T-helper 2 cell treated with Interferon-gamma antibody and Interleukin-4, amounts not matched to agents 5 μg/mL and 100 μg/mL, for 36 hours (primary cell): Measurements from ENCODE around the gene LBP.

Experiments
- DNase-seq: peaks from one replicate; pipeline ENCODE4 v3.0.0; 2021; ENCODE audit warnings: low spot score
- H3K27ac Mint-ChIP-seq: one replicate; pipeline ENCODE4 v1.8.0; 2021; ENCODE audit warnings: mild to moderate bottlenecking, mixed read lengths
- H3K27me3 Mint-ChIP-seq: one replicate; pipeline ENCODE4 v1.8.0; 2021; ENCODE audit warnings: low read depth, mixed read lengths
- H3K36me3 Mint-ChIP-seq: one replicate; pipeline ENCODE4 v1.8.0; 2021; ENCODE audit warnings: low read depth, mixed read lengths
- H3K4me1 Mint-ChIP-seq: one replicate; pipeline ENCODE4 v1.8.0; 2021; ENCODE audit warnings: low read depth, mixed read lengths
- H3K4me3 Mint-ChIP-seq: one replicate; pipeline ENCODE4 v1.8.0; 2022; ENCODE audit warnings: mild to moderate bottlenecking, moderate library complexity, mixed read lengths
- H3K9me3 Mint-ChIP-seq: one replicate; pipeline ENCODE4 v1.8.0; 2021; ENCODE audit warnings: mixed read lengths

Gene LBP

DNA sequence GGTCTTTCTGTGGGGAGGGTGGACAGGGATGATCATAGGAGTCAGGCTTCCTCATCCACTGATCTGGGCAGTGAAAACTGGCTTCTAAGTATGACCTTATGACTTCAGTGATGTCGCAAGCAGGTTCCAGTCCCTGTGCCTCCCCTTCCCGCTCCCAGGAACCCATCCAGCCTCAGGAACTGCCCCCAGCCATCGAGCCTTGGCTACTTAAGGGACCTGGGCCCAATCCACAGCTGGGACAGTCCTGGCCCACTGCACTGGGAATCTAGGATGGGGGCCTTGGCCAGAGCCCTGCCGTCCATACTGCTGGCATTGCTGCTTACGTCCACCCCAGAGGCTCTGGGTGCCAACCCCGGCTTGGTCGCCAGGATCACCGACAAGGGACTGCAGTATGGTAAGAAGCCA, at the start of gene LBP:
TSS of gene LBP (plus strand) at position 236 of the 405 bp plus-strand sequence. CDS start at position 271, 35 bp downstream.
- Mint-ChIP-seq H3K36me3 (no peaks in the 10 kb centered on the region), H3K9me3 (no peaks in the 10 kb centered on the region), H3K4me1 (no peaks in the 10 kb centered on the region), H3K27ac (no peak within 1 kb of the TSS), H3K4me3 (no peak within 1 kb of the TSS), H3K27me3 (no peaks in the 10 kb centered on the region)
- no peak for DNase-seq

- no peak for DNase-seq
- no peaks in the 10 kb centered on the region for H3K9me3 Mint-ChIP-seq
- peaks cover 16% of the 10 kb centered on the region for H3K27me3 Mint-ChIP-seq
- H3K4me1 Mint-ChIP-seq, result no peaks in the 10 kb centered on the region
- no peak overlapping the region for H3K27ac Mint-ChIP-seq
- no peak overlapping the region for H3K4me3 Mint-ChIP-seq
- no peaks in the 10 kb centered on the region for H3K36me3 Mint-ChIP-seq
Observed at GRCh38 chr20:38297916-38298674, 48.2 kb upstream of the LBP start.

GRCh38 chr20:38298768-38299288, 47.5 kb upstream of the LBP start:
- DNase-seq, result no peak
- peaks cover 23% of the 10 kb centered on the region for H3K27me3 Mint-ChIP-seq

GRCh38 chr20:38299963-38300362, 46.3 kb upstream of the LBP start:
- no peaks in the 10 kb centered on the region for H3K36me3 Mint-ChIP-seq
- no peak overlapping the region for H3K27ac Mint-ChIP-seq
- H3K27me3 Mint-ChIP-seq, result peaks cover 34% of the 10 kb centered on the region
- H3K4me1 Mint-ChIP-seq, result peaks cover 10% of the 10 kb centered on the region
- H3K9me3 Mint-ChIP-seq, result no peaks in the 10 kb centered on the region
- no peak overlapping the region for H3K4me3 Mint-ChIP-seq
- DNase-seq, result no peak

More at GRCh38 chr20:38298768-38299288, 47.5 kb upstream of the LBP start:
- H3K9me3 Mint-ChIP-seq, result no peaks in the 10 kb centered on the region
- H3K4me3 Mint-ChIP-seq, result no peak overlapping the region
- H3K4me1 Mint-ChIP-seq, result peaks cover 4% of the 10 kb centered on the region
- no peak overlapping the region for H3K27ac Mint-ChIP-seq
- H3K36me3 Mint-ChIP-seq, result no peaks in the 10 kb centered on the region

GRCh38 chr20:38300438-38300837, 45.8 kb upstream of the LBP start:
- H3K27me3 Mint-ChIP-seq, result peaks cover 35% of the 10 kb centered on the region

GRCh38 chr20:38301309-38301708, 45.0 kb upstream of the LBP start:
- H3K36me3 Mint-ChIP-seq, result no peaks in the 10 kb centered on the region
- peaks cover 10% of the 10 kb centered on the region for H3K4me1 Mint-ChIP-seq
- H3K27me3 Mint-ChIP-seq, result peaks cover 35% of the 10 kb centered on the region
- no peak for DNase-seq
- no peak overlapping the region for H3K27ac Mint-ChIP-seq
- H3K4me3 Mint-ChIP-seq, result no peak overlapping the region
- no peaks in the 10 kb centered on the region for H3K9me3 Mint-ChIP-seq

More at GRCh38 chr20:38300438-38300837, 45.8 kb upstream of the LBP start:
- peaks cover 10% of the 10 kb centered on the region for H3K4me1 Mint-ChIP-seq
- H3K4me3 Mint-ChIP-seq, result no peak overlapping the region
- no peaks in the 10 kb centered on the region for H3K9me3 Mint-ChIP-seq
- no peaks in the 10 kb centered on the region for H3K36me3 Mint-ChIP-seq
- H3K27ac Mint-ChIP-seq, result no peak overlapping the region
- DNase-seq, result no peak

DNA sequence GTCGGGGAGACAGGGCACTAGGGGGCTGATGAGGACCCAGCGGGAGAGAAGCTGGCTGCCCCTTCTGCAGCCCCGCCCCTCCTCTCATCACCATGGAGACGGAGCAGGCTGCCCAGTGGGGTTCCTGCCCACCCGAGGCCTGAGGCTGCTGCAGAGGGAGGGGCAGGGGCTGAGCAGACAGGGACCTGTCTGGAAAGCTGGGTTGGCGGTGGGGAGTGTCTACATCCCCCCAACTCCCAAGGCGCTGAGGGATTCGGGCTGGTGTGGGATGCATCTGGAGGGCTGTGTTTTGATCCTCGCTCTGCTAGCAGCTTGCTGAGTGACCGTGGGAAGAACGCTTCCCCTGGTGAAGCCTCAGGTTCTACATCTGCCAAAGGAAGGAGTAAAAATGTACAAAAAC, 43.5 kb upstream of the LBP start:
- H3K4me3 Mint-ChIP-seq, result no peak overlapping the region

GRCh38 chr20:38303908-38304379, 42.3 kb upstream of the LBP start, which contains the start of gene BPI:
Gene BPI, plus strand, starts transcription at chr20:38304156. Its CDS starts 68 bp downstream, at chr20:38304224.
- Mint-ChIP-seq H3K4me3 (no peak within 1 kb of the TSS), H3K9me3 (no peaks in the 10 kb centered on the region), H3K4me1 (peaks cover 10% of the 10 kb centered on the region), H3K36me3 (no peaks in the 10 kb centered on the region), H3K27me3 (peaks cover 38% of the 10 kb centered on the region), H3K27ac (no peak within 1 kb of the TSS)
- DNase-seq, result peak; percentile 4

More for the DNA sequence above, 43.5 kb upstream of the LBP start:
- H3K27ac Mint-ChIP-seq, result no peak overlapping the region
- peaks cover 38% of the 10 kb centered on the region for H3K27me3 Mint-ChIP-seq
- no peak for DNase-seq
- no peaks in the 10 kb centered on the region for H3K36me3 Mint-ChIP-seq
- H3K9me3 Mint-ChIP-seq, result no peaks in the 10 kb centered on the region
- H3K4me1 Mint-ChIP-seq, result peaks cover 10% of the 10 kb centered on the region

GRCh38 chr20:38304845-38305447, 41.3 kb upstream of the LBP start:
- no peak overlapping the region for H3K4me3 Mint-ChIP-seq
- H3K27ac Mint-ChIP-seq, result no peak overlapping the region
- H3K36me3 Mint-ChIP-seq, result no peaks in the 10 kb centered on the region
- H3K9me3 Mint-ChIP-seq, result no peaks in the 10 kb centered on the region
- H3K27me3 Mint-ChIP-seq, result peaks cover 38% of the 10 kb centered on the region
- no peak for DNase-seq
- peaks cover 10% of the 10 kb centered on the region for H3K4me1 Mint-ChIP-seq

- Mint-ChIP-seq H3K27ac (no peak overlapping the region), H3K4me1 (peaks cover 10% of the 10 kb centered on the region), H3K4me3 (no peak overlapping the region), H3K36me3 (no peaks in the 10 kb centered on the region), H3K27me3 (peaks cover 38% of the 10 kb centered on the region), H3K9me3 (no peaks in the 10 kb centered on the region)
- DNase-seq, result no peak
Observed at GRCh38 chr20:38305541-38305940, 40.7 kb upstream of the LBP start.

- H3K4me3 Mint-ChIP-seq, result no peak overlapping the region
- no peak for DNase-seq
- H3K27ac Mint-ChIP-seq, result no peak overlapping the region
- H3K4me1 Mint-ChIP-seq, result peaks cover 10% of the 10 kb centered on the region
- peaks cover 34% of the 10 kb centered on the region for H3K27me3 Mint-ChIP-seq
- H3K9me3 Mint-ChIP-seq, result no peaks in the 10 kb centered on the region
- no peaks in the 10 kb centered on the region for H3K36me3 Mint-ChIP-seq
Observed at GRCh38 chr20:38306379-38306778, 39.9 kb upstream of the LBP start.

- no peaks in the 10 kb centered on the region for H3K9me3 Mint-ChIP-seq
- H3K27ac Mint-ChIP-seq, result no peak overlapping the region
- no peaks in the 10 kb centered on the region for H3K36me3 Mint-ChIP-seq
- DNase-seq, result no peak
- peaks cover 27% of the 10 kb centered on the region for H3K27me3 Mint-ChIP-seq
- no peak overlapping the region for H3K4me3 Mint-ChIP-seq
- H3K4me1 Mint-ChIP-seq, result peaks cover 10% of the 10 kb centered on the region
Observed at GRCh38 chr20:38307371-38308046, 38.8 kb upstream of the LBP start.

DNA sequence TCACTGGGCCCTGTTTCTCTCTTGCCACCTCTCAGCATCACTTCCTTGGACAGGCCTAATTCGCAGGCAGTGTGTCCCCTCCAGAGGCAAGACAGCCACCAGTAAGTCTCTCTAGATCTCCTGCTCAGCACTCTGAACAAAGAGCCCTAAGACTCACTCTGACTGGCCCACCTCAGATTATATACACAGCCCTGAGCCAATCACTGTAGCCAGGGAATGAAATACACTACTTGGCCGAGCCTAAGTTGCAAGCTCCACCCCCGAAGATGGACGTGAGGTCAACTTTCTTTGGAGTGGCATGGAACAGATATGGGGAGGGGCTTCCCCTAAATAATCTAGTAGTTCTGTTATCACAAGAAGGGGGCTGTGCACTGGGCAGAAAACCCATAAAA, 38.2 kb upstream of the LBP start:
- H3K9me3 Mint-ChIP-seq, result no peaks in the 10 kb centered on the region

GRCh38 chr20:38308447-38308846, 37.8 kb upstream of the LBP start:
- H3K9me3 Mint-ChIP-seq, result no peaks in the 10 kb centered on the region
- H3K27me3 Mint-ChIP-seq, result peaks cover 19% of the 10 kb centered on the region
- H3K4me1 Mint-ChIP-seq, result peaks cover 7% of the 10 kb centered on the region
- DNase-seq, result no peak
- H3K36me3 Mint-ChIP-seq, result no peaks in the 10 kb centered on the region
- no peak overlapping the region for H3K27ac Mint-ChIP-seq
- no peak overlapping the region for H3K4me3 Mint-ChIP-seq

More for the DNA sequence above, 38.2 kb upstream of the LBP start:
- H3K4me3 Mint-ChIP-seq, result no peak overlapping the region
- H3K27me3 Mint-ChIP-seq, result peaks cover 23% of the 10 kb centered on the region
- DNase-seq, result no peak
- H3K4me1 Mint-ChIP-seq, result peaks cover 10% of the 10 kb centered on the region
- H3K36me3 Mint-ChIP-seq, result no peaks in the 10 kb centered on the region
- no peak overlapping the region for H3K27ac Mint-ChIP-seq
